Peyer's patch (tissue), 4 donors: ENCODE data around the gene POU6F2. TPM values are rescaled to one million over a fixed set of nuclear protein-coding genes. Genes with fewer than 3 reads are reported as not detected.
"Not testable (repeated sequence)": the region's sequence is repeated elsewhere in the genome, so short reads cannot be mapped to it uniquely, and the experiment has no call there.

Experiments used
- DNase-seq, 3 donors: peaks; one replicate each; pipeline ENCODE4 v3.0.0-alpha.2; 2017 to 2019
- H3K27ac ChIP-seq, 4 donors: fragments of 200-600 bp; sonication (generic); one replicate each; pipeline ENCODE4 v1.5.1; 2016 to 2019
- H3K27me3 ChIP-seq, 2 donors: fragments of 200-600 bp; sonication (generic); one replicate each; pipeline ENCODE4 v1.5.1; 2019
- H3K36me3 ChIP-seq, 3 donors: fragments of 200-600 bp; sonication (generic); one replicate each; pipeline ENCODE4 v1.5.1; 2016 to 2019
- H3K4me1 ChIP-seq, 4 donors: fragments of 200-600 bp; sonication (generic); one replicate each; pipeline ENCODE4 v1.5.1; 2016 to 2019
- H3K4me3 ChIP-seq, 4 donors: fragments of 200-600 bp; sonication (generic); 1 replicate in 3 of 4; 2 replicates in 1 of 4; pipeline ENCODE4 v1.5.1; 2016 to 2019; ENCODE audit warnings: mild to moderate bottlenecking in 1 of 4
- H3K9me3 ChIP-seq, 4 donors: fragments of 200-600 bp; sonication (generic); one replicate each; pipeline ENCODE4 v1.5.1; 2016 to 2019; ENCODE audit warnings: mild to moderate bottlenecking in 1 of 4
- CTCF ChIP-seq, 6 experiments: fragments of 450-650 bp in 4 of 6; fragments of 200-600 bp in 2 of 6; sonication (generic) in 1 of 6; IDR thresholded peaks; one replicate each; pipeline ENCODE4 v1.5.1; 2017 to 2019; ENCODE audit warnings: antibody characterized with exemption in 6 of 6, mild to moderate bottlenecking in 3 of 6, moderate library complexity in 1 of 6
- POLR2A ChIP-seq, 2 donors: fragments of 450-650 bp; IDR thresholded peaks; one replicate each; pipeline ENCODE4 v1.5.1; 2017; ENCODE audit warnings: antibody characterized with exemption in 2 of 2, mild to moderate bottlenecking in 2 of 2, moderate library complexity in 2 of 2
- total RNA-seq, 4 donors: library from RNA; depleted of rRNA; stranded (reverse); fragments of >200 nt; gene quantifications; one replicate each; pipeline ENCODE4 v1.1.0, GENCODE V29; 2016

Gene POU6F2
- total RNA-seq, 4 donors from 2014 or later: 0.80 to 1.3 (median 1.2) TPM; not detected in 1

DNA sequence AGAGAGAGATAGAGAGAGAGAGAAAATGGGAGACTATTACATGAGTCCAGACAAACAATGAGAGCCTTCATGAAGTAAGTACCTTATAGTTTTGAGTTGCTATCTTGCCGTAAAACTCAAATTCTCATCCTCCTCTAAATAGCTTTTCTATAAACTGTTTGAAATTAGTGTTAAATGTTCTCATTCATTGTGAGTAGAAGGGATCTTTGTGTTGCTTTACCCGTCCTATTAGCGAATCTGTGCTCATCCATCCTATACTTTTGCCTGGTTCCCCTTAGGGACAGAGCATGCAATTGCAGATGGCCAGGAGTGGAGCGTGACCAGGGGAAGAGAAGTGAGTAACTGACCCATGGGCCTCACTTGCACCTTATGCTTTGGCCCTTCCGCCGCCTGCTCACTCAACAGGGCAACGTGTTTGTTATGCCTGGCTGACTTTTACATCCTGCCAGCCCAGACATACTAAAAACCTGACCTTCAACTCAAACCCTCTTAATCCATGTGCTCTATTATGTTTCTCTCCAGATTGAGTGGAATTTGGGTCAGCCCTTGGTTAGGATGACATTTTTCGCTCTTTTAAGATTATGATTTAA is 344.3 kb downstream of the POU6F2 start:
- no peaks in the 10 kb centered on the region for H3K4me1 ChIP-seq
- no peak for TF ChIP-seq POLR2A (IDR thresholded peaks at IDR 0.05)
- TF ChIP-seq CTCF (IDR thresholded peaks at IDR 0.05): no peak
- H3K36me3 ChIP-seq: no peaks in the 10 kb centered on the region
- H3K27me3 ChIP-seq: no peaks in the 10 kb centered on the region
- no peak overlapping the region for H3K4me3 ChIP-seq
- no peak overlapping the region for H3K27ac ChIP-seq
- no peak for DNase-seq
- H3K9me3 ChIP-seq: no peaks in the 10 kb centered on the region

GRCh38 chr7:39324139-39324760 is 346.5 kb downstream of the POU6F2 start:
- DNase-seq: no peak
- no peak overlapping the region for H3K4me3 ChIP-seq

GRCh38 chr7:39331607-39332006 is 353.9 kb downstream of the POU6F2 start:
- H3K9me3 ChIP-seq, H3K4me3 ChIP-seq, H3K4me1 ChIP-seq, DNase-seq, H3K27me3 ChIP-seq, H3K36me3 ChIP-seq, H3K27ac ChIP-seq: not testable (repeated sequence)

More at GRCh38 chr7:39324139-39324760, 346.5 kb downstream of the POU6F2 start:
- no peaks in the 10 kb centered on the region for H3K27me3 ChIP-seq
- H3K4me1 ChIP-seq: no peaks in the 10 kb centered on the region
- no peaks in the 10 kb centered on the region for H3K9me3 ChIP-seq
- no peak overlapping the region for H3K27ac ChIP-seq
- no peaks in the 10 kb centered on the region for H3K36me3 ChIP-seq
- TF ChIP-seq CTCF (IDR thresholded peaks at IDR 0.05) (no peak), POLR2A (IDR thresholded peaks at IDR 0.05) (no peak)

GRCh38 chr7:39332142-39332541 is 354.4 kb downstream of the POU6F2 start:
- no peaks in the 10 kb centered on the region for H3K27me3 ChIP-seq
- no peak for DNase-seq
- TF ChIP-seq CTCF (IDR thresholded peaks at IDR 0.05) (no peak), POLR2A (IDR thresholded peaks at IDR 0.05) (no peak)
- no peaks in the 10 kb centered on the region for H3K36me3 ChIP-seq
- no peak overlapping the region for H3K27ac ChIP-seq
- H3K4me3 ChIP-seq: no peak overlapping the region
- no peaks in the 10 kb centered on the region for H3K9me3 ChIP-seq
- no peaks in the 10 kb centered on the region for H3K4me1 ChIP-seq

DNA sequence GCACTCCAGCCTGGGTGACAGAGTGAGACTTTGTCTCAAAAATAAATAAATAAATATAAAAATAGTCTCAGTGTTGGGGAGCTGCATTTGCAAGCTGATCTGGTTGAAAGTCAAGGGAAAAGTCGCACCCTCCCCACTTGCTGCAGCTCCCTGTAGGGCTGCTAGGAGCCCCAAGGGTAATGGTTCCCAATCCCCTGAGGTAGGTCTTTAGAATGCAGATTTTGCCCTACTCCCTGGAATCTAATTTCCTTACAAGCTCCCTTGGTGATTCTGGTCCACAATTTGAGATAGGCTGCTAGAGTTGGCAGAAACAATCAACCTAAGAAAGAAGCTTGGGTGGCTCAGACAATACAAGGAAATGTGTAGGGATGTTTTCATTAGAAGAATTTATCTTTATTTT is 356.0 kb downstream of the POU6F2 start:
- H3K27me3 ChIP-seq: no peaks in the 10 kb centered on the region
- H3K9me3 ChIP-seq: no peaks in the 10 kb centered on the region
- H3K4me3 ChIP-seq: no peak overlapping the region
- no peaks in the 10 kb centered on the region for H3K4me1 ChIP-seq
- no peak for TF ChIP-seq POLR2A (IDR thresholded peaks at IDR 0.05)
- TF ChIP-seq CTCF (IDR thresholded peaks at IDR 0.05): no peak
- H3K27ac ChIP-seq: no peak overlapping the region
- no peaks in the 10 kb centered on the region for H3K36me3 ChIP-seq
- DNase-seq: no peak

GRCh38 chr7:39336442-39336841 is 358.7 kb downstream of the POU6F2 start:
- TF ChIP-seq POLR2A (IDR thresholded peaks at IDR 0.05) (no peak), CTCF (IDR thresholded peaks at IDR 0.05) (no peak)

More at GRCh38 chr7:39336442-39336841, 358.7 kb downstream of the POU6F2 start:
- no peaks in the 10 kb centered on the region for H3K4me1 ChIP-seq
- no peak overlapping the region for H3K4me3 ChIP-seq
- DNase-seq: no peak
- H3K36me3 ChIP-seq: no peaks in the 10 kb centered on the region
- no peaks in the 10 kb centered on the region for H3K27me3 ChIP-seq
- no peak overlapping the region for H3K27ac ChIP-seq
- no peaks in the 10 kb centered on the region for H3K9me3 ChIP-seq
